OCI-LY3 (cell line): ENCODE data around the gene PIK3C3.

Experiments
- H2AFZ ChIP-seq: fragments of 200-600, 300-600 bp; shearing (Covaris generic); 2 replicates; pipeline ENCODE4 v1.6.0; 2014; ENCODE audit warnings: antibody characterized with exemption, low read depth, low read length
- H3K27ac ChIP-seq: fragments of 200-600, 300-600 bp; sonication (generic); 2 replicates; pipeline ENCODE4 v1.5.1; 2014; ENCODE audit warnings: mild to moderate bottlenecking, low read length, moderate library complexity, mixed read lengths
- H3K27me3 ChIP-seq: fragments of 200-600, 300-600 bp; sonication (generic); 2 replicates; pipeline ENCODE4 v1.6.1; 2014; ENCODE audit warnings: low read depth, low read length, mixed read lengths
- H3K36me3 ChIP-seq: fragments of 200-600, 300-600 bp; sonication (generic); replicated peaks from 2 replicates; pipeline ENCODE3; 2014; ENCODE audit warnings: low read depth, low read length, mixed read lengths
- H3K4me1 ChIP-seq: fragments of 300-600, 200-600 bp; sonication (generic); 2 replicates; pipeline ENCODE4 v1.6.1; 2014; ENCODE audit warnings: low read length, mixed read lengths
- H3K4me2 ChIP-seq: fragments of 200-600, 300-600 bp; sonication (generic); 2 replicates; pipeline ENCODE4 v1.6.1; 2014; ENCODE audit warnings: low read length, mixed read lengths
- H3K4me3 ChIP-seq: fragments of 300-600, 200-600 bp; sonication (generic); 2 replicates; pipeline ENCODE4 v1.5.1; 2014; ENCODE audit warnings: antibody characterized with exemption, mild to moderate bottlenecking, low read length, moderate library complexity
- H3K79me2 ChIP-seq: fragments of 300-600, 200-600 bp; shearing (Covaris generic); 2 replicates; pipeline ENCODE4 v1.6.1; 2014; ENCODE audit warnings: mild to moderate bottlenecking, low read length, mixed read lengths
- H3K9ac ChIP-seq: fragments of 300-600, 200-600 bp; shearing (Covaris generic); 2 replicates; pipeline ENCODE4 v1.6.0; 2014; ENCODE audit warnings: mild to moderate bottlenecking, low read length, moderate library complexity
- H3K9me3 ChIP-seq: fragments of 200-600, 300-600 bp; shearing (Covaris generic); 2 replicates; pipeline ENCODE4 v1.6.1; 2014; ENCODE audit warnings: low read length, mixed read lengths; ENCODE audit not compliant: insufficient read depth
- H4K20me1 ChIP-seq: fragments of 200-600, 300-600 bp; sonication (generic); 2 replicates; pipeline ENCODE4 v1.6.1; 2016; ENCODE audit warnings: low read length, mixed read lengths; ENCODE audit not compliant: insufficient read depth
- EZH2phosphoT487 ChIP-seq: fragments of 200-600 bp; shearing (Covaris generic); IDR thresholded peaks from 2 replicates; pipeline ENCODE4 v1.6.1; 2018; ENCODE audit warnings: antibody characterized with exemption, mixed run types, low read depth
- TF ChIP-seq, protein P1 (sequence below): fragments of 200-600, 300-600 bp; sonication (generic); IDR thresholded peaks from 2 replicates; pipeline ENCODE4 v1.5.1; 2014; ENCODE audit warnings: antibody characterized with exemption, low read length, low read depth

PIK3C3 gene

DNA sequence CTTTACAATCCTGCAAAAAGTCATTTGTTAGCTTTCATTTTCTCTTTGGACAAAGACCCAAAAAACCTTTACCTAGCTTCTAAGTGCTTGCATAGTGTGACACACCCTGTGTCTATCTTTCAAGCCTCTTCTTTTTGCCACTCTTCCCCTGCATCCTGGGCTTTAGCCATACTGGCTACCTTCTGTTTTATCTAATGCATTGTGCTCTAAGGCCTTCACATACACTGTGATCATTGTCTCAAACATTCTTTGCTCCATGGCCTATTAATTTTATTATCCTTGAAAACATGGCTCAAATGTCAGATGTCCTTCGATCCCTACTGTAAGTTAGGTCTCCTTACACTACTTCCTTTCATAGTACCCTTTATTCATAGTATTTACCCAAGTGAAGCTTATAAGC lies 84.4 kb downstream of the PIK3C3 start:
- Histone ChIP-seq H3K4me2 (no peak overlapping the region), H3K27ac (no peak overlapping the region), H3K36me3 (peaks cover 74% of the 10 kb centered on the region)

DNA sequence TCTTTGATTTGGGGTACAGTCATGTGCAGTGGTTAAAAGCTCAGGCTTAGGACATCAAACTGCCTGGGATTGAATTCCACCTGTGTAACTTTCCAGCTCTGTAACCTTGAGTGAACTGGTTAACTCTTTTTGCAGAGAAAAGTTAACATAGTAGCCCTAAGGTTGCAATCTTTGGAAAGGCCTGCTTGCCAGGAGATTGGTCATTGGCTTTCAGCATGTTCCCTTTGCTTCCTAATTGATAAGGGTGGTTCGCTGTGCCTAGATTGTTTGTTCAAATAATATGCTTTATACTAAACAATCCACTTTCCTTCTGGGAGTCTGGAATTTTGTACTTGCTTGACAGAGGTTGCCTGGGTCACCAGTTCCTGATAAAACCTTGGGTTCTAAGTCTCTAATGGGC lies 86.8 kb downstream of the PIK3C3 start:
- peaks cover 60% of the 10 kb centered on the region for H3K36me3 ChIP-seq

More for the DNA sequence above, 84.4 kb downstream of the PIK3C3 start:
- Histone ChIP-seq H3K4me3 (no peak overlapping the region), H3K4me1 (no peaks in the 10 kb centered on the region), H3K27me3 (no peaks in the 10 kb centered on the region), H2AFZ (no peak overlapping the region), H3K9me3 (no peaks in the 10 kb centered on the region), H3K79me2 (no peaks in the 10 kb centered on the region), H4K20me1 (no peaks in the 10 kb centered on the region), H3K9ac (no peak overlapping the region)
- TF ChIP-seq, protein P1, sequence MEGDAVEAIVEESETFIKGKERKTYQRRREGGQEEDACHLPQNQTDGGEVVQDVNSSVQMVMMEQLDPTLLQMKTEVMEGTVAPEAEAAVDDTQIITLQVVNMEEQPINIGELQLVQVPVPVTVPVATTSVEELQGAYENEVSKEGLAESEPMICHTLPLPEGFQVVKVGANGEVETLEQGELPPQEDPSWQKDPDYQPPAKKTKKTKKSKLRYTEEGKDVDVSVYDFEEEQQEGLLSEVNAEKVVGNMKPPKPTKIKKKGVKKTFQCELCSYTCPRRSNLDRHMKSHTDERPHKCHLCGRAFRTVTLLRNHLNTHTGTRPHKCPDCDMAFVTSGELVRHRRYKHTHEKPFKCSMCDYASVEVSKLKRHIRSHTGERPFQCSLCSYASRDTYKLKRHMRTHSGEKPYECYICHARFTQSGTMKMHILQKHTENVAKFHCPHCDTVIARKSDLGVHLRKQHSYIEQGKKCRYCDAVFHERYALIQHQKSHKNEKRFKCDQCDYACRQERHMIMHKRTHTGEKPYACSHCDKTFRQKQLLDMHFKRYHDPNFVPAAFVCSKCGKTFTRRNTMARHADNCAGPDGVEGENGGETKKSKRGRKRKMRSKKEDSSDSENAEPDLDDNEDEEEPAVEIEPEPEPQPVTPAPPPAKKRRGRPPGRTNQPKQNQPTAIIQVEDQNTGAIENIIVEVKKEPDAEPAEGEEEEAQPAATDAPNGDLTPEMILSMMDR: no peak
- TF ChIP-seq EZH2phosphoT487: no peak

DNA sequence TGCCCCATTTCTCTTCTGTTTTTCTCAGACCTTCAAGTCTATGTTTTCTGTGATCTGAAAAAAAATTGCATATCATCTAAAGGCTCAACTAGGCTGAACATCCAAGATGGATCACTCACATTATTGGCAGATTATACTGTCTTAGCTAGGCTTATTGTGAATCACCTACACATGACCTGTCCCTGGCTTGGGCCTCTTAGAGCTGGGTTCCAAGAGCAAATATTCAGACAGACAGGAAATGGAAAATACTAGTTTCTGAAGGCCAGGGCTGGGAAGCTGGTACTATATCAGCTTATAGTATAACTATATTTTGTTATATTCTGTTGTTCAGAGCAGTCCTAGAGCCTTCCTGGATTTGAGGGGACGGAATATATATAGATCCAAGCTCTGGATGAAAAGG lies 90.3 kb downstream of the PIK3C3 start:
- no peak overlapping the region for H3K4me3 ChIP-seq
- H3K36me3 ChIP-seq: peaks cover 51% of the 10 kb centered on the region
- H3K4me2 ChIP-seq: no peak overlapping the region
- no peaks in the 10 kb centered on the region for H4K20me1 ChIP-seq
- H3K27me3 ChIP-seq: no peaks in the 10 kb centered on the region
- no peaks in the 10 kb centered on the region for H3K9me3 ChIP-seq
- no peak overlapping the region for H3K9ac ChIP-seq
- no peaks in the 10 kb centered on the region for H3K4me1 ChIP-seq
- H3K27ac ChIP-seq: no peak overlapping the region
- H3K79me2 ChIP-seq: no peaks in the 10 kb centered on the region
- H2AFZ ChIP-seq: no peak overlapping the region
- no peak for TF ChIP-seq EZH2phosphoT487
- TF ChIP-seq, protein P1: no peak

More for the DNA sequence above, 86.8 kb downstream of the PIK3C3 start:
- Histone ChIP-seq H2AFZ (no peak overlapping the region), H3K4me3 (no peak overlapping the region), H3K27me3 (no peaks in the 10 kb centered on the region), H4K20me1 (no peaks in the 10 kb centered on the region), H3K27ac (no peak overlapping the region), H3K4me2 (no peak overlapping the region), H3K4me1 (no peaks in the 10 kb centered on the region), H3K9ac (no peak overlapping the region), H3K9me3 (no peaks in the 10 kb centered on the region), H3K79me2 (no peaks in the 10 kb centered on the region)
- no peak for TF ChIP-seq EZH2phosphoT487
- TF ChIP-seq, protein P1: no peak

DNA sequence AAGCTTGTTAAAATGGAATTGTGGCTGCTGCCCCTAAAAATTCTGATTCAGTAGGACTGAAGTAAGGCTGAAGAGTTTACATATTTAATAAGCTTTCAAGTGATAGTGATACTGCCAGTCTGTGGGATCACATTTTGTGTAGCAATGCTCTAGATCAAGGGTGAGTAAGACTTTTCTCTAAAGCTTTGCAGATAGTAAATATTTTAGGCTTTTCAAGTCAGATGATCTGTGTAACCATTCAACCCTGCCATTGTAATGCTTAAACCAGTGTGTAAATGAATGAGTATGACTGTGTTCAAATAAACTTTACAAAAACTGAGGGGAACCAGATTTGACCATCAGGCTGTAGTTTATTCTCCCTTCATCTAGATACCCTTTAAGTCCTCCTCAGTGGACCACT lies 92.7 kb downstream of the PIK3C3 start:
- TF ChIP-seq EZH2phosphoT487: no peak
- TF ChIP-seq, protein P1: no peak
- Histone ChIP-seq H3K9me3 (no peaks in the 10 kb centered on the region), H3K4me2 (no peak overlapping the region), H4K20me1 (no peaks in the 10 kb centered on the region), H3K4me1 (peaks cover 2% of the 10 kb centered on the region; the same call in 1 of the 2 replicates), H3K4me3 (no peak overlapping the region), H2AFZ (no peak overlapping the region), H3K36me3 (peaks cover 37% of the 10 kb centered on the region), H3K27ac (no peak overlapping the region), H3K79me2 (no peaks in the 10 kb centered on the region), H3K27me3 (no peaks in the 10 kb centered on the region), H3K9ac (no peak overlapping the region)
